Caco-2 (cell line): ENCODE measurements around the gene HOXB8. TPM values are rescaled to one million over a fixed set of nuclear protein-coding genes. Genes with fewer than 3 reads are reported as not detected.
A peak's percentile ranks its signal among the peaks of the same experiment; 100 is the strongest.

Experiments
- BruUV-seq: library from RNA; stranded (reverse); fragments of 400-500 nt; replicated peaks from 2 replicates; lab custom pipeline; 2021; lab: Mats Ljungman, UMichigan
- CTCF ChIA-PET: fragments of 300-600 bp; sonication (Branson Sonifier 250); formaldehyde crosslinking; loops from one replicate; lab custom pipeline; 2022; ENCODE audit warnings: antibody characterized with exemption; lab: Charles Lee
- POLR2A ChIA-PET: fragments of 300-600 bp; sonication (Branson Sonifier 250); formaldehyde crosslinking; loops from one replicate; lab custom pipeline; 2022; ENCODE audit warnings: antibody characterized with exemption; lab: Charles Lee
- DNase-seq, 2 experiments: peaks; one replicate each; pipeline versions ENCODE4 v3.0.0 to v3.0.0-alpha.2; 2020 to 2022
- H3K27me3 ChIP-seq: replicated peaks from 2 replicates; pipeline ENCODE4 v1.6.0; 2011; ENCODE audit warnings: low read length; ENCODE audit not compliant: control insufficient read depth, insufficient read depth
- H3K36me3 ChIP-seq: 2 replicates; pipeline ENCODE4 v1.5.1; 2011; ENCODE audit warnings: low read length; ENCODE audit not compliant: control insufficient read depth, insufficient read depth
- H3K4me1 ChIP-seq: fragments of 250-450 bp; sonication (Bioruptor Pico); 2 replicates; pipeline ENCODE4 v1.5.1; 2020; ENCODE audit warnings: mild to moderate bottlenecking
- H3K4me3 ChIP-seq: 2 replicates; pipeline ENCODE4 v1.5.1; 2011; ENCODE audit warnings: low read depth, mild to moderate bottlenecking, control low read depth, low read length
- H3K9me3 ChIP-seq: fragments of 250-450 bp; sonication (Bioruptor Pico); 2 replicates; pipeline ENCODE4 v1.5.1; 2020; ENCODE audit warnings: mild to moderate bottlenecking, moderate library complexity
- H3K27ac Mint-ChIP-seq: one replicate; pipeline ENCODE4 v1.8.0; 2022; ENCODE audit warnings: mixed read lengths; ENCODE audit not compliant: unreplicated experiment
- H3K27me3 Mint-ChIP-seq: one replicate; pipeline ENCODE4 v1.8.0; 2022; ENCODE audit warnings: mixed read lengths; ENCODE audit not compliant: insufficient read depth, unreplicated experiment
- H3K36me3 Mint-ChIP-seq: one replicate; pipeline ENCODE4 v1.8.0; 2022; ENCODE audit warnings: mild to moderate bottlenecking, mixed read lengths; ENCODE audit not compliant: insufficient read depth, unreplicated experiment
- H3K4me1 Mint-ChIP-seq: one replicate; pipeline ENCODE4 v1.8.0; 2022; ENCODE audit warnings: low read depth, mixed read lengths; ENCODE audit not compliant: unreplicated experiment
- H3K4me3 Mint-ChIP-seq: one replicate; pipeline ENCODE4 v1.8.0; 2022; ENCODE audit warnings: mild to moderate bottlenecking, moderate library complexity, mixed read lengths; ENCODE audit not compliant: unreplicated experiment
- H3K9me3 Mint-ChIP-seq: one replicate; pipeline ENCODE4 v1.8.0; 2022; ENCODE audit warnings: mixed read lengths; ENCODE audit not compliant: unreplicated experiment
- CTCF ChIP-seq, 2 experiments: fragments of 200-600 bp in 1 of 2; IDR thresholded peaks; 1 replicate in 1 of 2; 2 replicates in 1 of 2; pipeline versions ENCODE4 v1.5.1 to v1.8.0; 2011 to 2022; ENCODE audit warnings: antibody characterized with exemption in 1 of 2, control low read depth in 1 of 2, inconsistent platforms in 1 of 2, low read depth in 1 of 2, low read length in 1 of 2, mild to moderate bottlenecking in 1 of 2, moderate library complexity in 1 of 2; ENCODE audit not compliant: insufficient read depth in 1 of 2, severe bottlenecking in 1 of 2, unreplicated experiment in 1 of 2
- intact Hi-C: fragments of 100-400 bp; cut with micrococcal nuclease; formaldehyde crosslinking; loops from one replicate; pipeline ENCODE4 v1.10.0; 2022; ENCODE audit not compliant: unreplicated experiment
- total RNA-seq: library from RNA; stranded (reverse); gene quantifications from 2 replicates; pipeline ENCODE4 v1.2.3, GENCODE V29; 2022

HOXB8 gene
- total RNA-seq, 1 experiment from 2014 or later: 1.2 TPM

- CTCF ChIA-PET: no interaction called here
- Mint-ChIP-seq H3K4me3 (no peak overlapping the region), H3K36me3 (no peaks in the 10 kb centered on the region), H3K9me3 (no peaks in the 10 kb centered on the region), H3K27ac (no peak overlapping the region), H3K27me3 (peaks cover 20% of the 10 kb centered on the region), H3K4me1 (peaks cover 18% of the 10 kb centered on the region)
- no peak for TF ChIP-seq CTCF (IDR thresholded peaks at IDR 0.05; ENCODE audit: insufficient read depth in 1 of 2, low read depth in 1 of 2, low read length in 1 of 2, severe bottlenecking in 1 of 2, unreplicated experiment in 1 of 2)
- Histone ChIP-seq H3K27me3 (peaks cover 4% of the 10 kb centered on the region), H3K4me3 (no peak overlapping the region), H3K4me1 (peaks cover 24% of the 10 kb centered on the region), H3K9me3 (no peaks in the 10 kb centered on the region), H3K36me3 (no peaks in the 10 kb centered on the region)
- POLR2A ChIA-PET: no interaction called here
- intact Hi-C loops: no loop called here
- DNase-seq: no peak
- no TSS peak for BruUV-seq
These were observed 20.4 kb downstream of the HOXB8 start for GRCh38 chr17:48594538-48595277.

GRCh38 chr17:48593840-48594537 lies 21.1 kb downstream of the HOXB8 start:
- POLR2A ChIA-PET: no interaction called here
- no peaks in the 10 kb centered on the region for H3K36me3 ChIP-seq
- H3K36me3 Mint-ChIP-seq: no peaks in the 10 kb centered on the region
- BruUV-seq: no TSS peak
- peaks cover 12% of the 10 kb centered on the region for H3K4me1 Mint-ChIP-seq
- no peaks in the 10 kb centered on the region for H3K9me3 ChIP-seq
- H3K4me3 ChIP-seq: no peak overlapping the region
- H3K27me3 ChIP-seq: peaks cover 4% of the 10 kb centered on the region
- intact Hi-C loops: no loop called here
- peaks cover 19% of the 10 kb centered on the region for H3K27me3 Mint-ChIP-seq
- no peaks in the 10 kb centered on the region for H3K9me3 Mint-ChIP-seq
- no peak overlapping the region for H3K4me3 Mint-ChIP-seq
- peak in 1 of 2 experiments; percentile 62 for DNase-seq
- H3K27ac Mint-ChIP-seq: no peak overlapping the region
- TF ChIP-seq CTCF (IDR thresholded peaks at IDR 0.05; ENCODE audit: insufficient read depth in 1 of 2, low read depth in 1 of 2, low read length in 1 of 2, severe bottlenecking in 1 of 2, unreplicated experiment in 1 of 2): peak; percentile 32 to 62
- CTCF ChIA-PET: interaction anchor here (1.0 to 1.8 kb wide), 2 partner anchors 19 to 258 kb away, joined by 3 to 5 read pairs; no protein-coding TSS in a partner anchor
- peaks cover 23% of the 10 kb centered on the region for H3K4me1 ChIP-seq

GRCh38 chr17:48593126-48593829 lies 21.8 kb downstream of the HOXB8 start, which contains the start of gene HOXB5:
Gene HOXB5 (minus strand): TSS chr17:48593779. CDS start chr17:48593682, 97 bp downstream.
- no peaks in the 10 kb centered on the region for H3K9me3 Mint-ChIP-seq
- H3K4me3 Mint-ChIP-seq: no peak within 1 kb of the TSS
- H3K4me1 ChIP-seq: peaks cover 16% of the 10 kb centered on the region
- no peak for TF ChIP-seq CTCF (IDR thresholded peaks at IDR 0.05; ENCODE audit: insufficient read depth in 1 of 2, low read depth in 1 of 2, low read length in 1 of 2, severe bottlenecking in 1 of 2, unreplicated experiment in 1 of 2)
- H3K4me3 ChIP-seq: no peak within 1 kb of the TSS
- H3K27me3 Mint-ChIP-seq: peaks cover 21% of the 10 kb centered on the region
- no peak within 1 kb of the TSS for H3K27ac Mint-ChIP-seq
- POLR2A ChIA-PET: no interaction called here
- intact Hi-C loops: no loop called here
- H3K27me3 ChIP-seq: peaks cover 5% of the 10 kb centered on the region
- BruUV-seq: no TSS peak
- no peaks in the 10 kb centered on the region for H3K36me3 Mint-ChIP-seq
- H3K9me3 ChIP-seq: no peaks in the 10 kb centered on the region
- no peak for DNase-seq
- CTCF ChIA-PET: interaction anchor here (0.6 to 1.8 kb wide), 8 partner anchors 8 to 286 kb away, joined by 3 to 5 read pairs (median 3); no protein-coding TSS in a partner anchor
- H3K4me1 Mint-ChIP-seq: peaks cover 7% of the 10 kb centered on the region
- no peaks in the 10 kb centered on the region for H3K36me3 ChIP-seq
